Activated naive CD4-positive, alpha-beta T cell treated with anti-CD3 and anti-CD28 coated beads, Interleukin-2, amount 50 U/mL, for 16 hours (primary cell): Measurements from ENCODE around the gene BOLA1.
"Not testable (repeated sequence)": the region's sequence is repeated elsewhere in the genome, so short reads cannot be mapped to it uniquely, and the experiment has no call there.

ENCODE experiments used
- DNase-seq: peaks from one replicate; pipeline ENCODE4 v3.0.0-alpha.2; 2020

BOLA1 gene

GRCh38 chr1:149899460-149900284, at the start of gene BOLA1:
BOLA1 (plus strand) TSS chr1:149899568; CDS start chr1:149900060, 492 bp downstream.
- peak; percentile 82 for DNase-seq

- peak; percentile 10 for DNase-seq
These were observed 49.4 kb upstream of the BOLA1 start for GRCh38 chr1:149849947-149850360.

GRCh38 chr1:149850732-149851345, 48.5 kb upstream of the BOLA1 start:
- not testable (repeated sequence) for DNase-seq

GRCh38 chr1:149851585-149852213, 47.7 kb upstream of the BOLA1 start:
- not testable (repeated sequence) for DNase-seq

GRCh38 chr1:149852263-149852662, 47.1 kb upstream of the BOLA1 start:
- not testable (repeated sequence) for DNase-seq

- DNase-seq: not testable (repeated sequence)
These were observed 39.1 kb upstream of the BOLA1 start for GRCh38 chr1:149860271-149860670.

- DNase-seq: not testable (repeated sequence)
These were observed 38.5 kb upstream of the BOLA1 start for GRCh38 chr1:149860684-149861496.

- not testable (repeated sequence) for DNase-seq
These were observed 37.8 kb upstream of the BOLA1 start for GRCh38 chr1:149861497-149862054.

- not testable (repeated sequence) for DNase-seq
These were observed 32.5 kb upstream of the BOLA1 start for GRCh38 chr1:149866887-149867286.

GRCh38 chr1:149873060-149873459, 26.3 kb upstream of the BOLA1 start:
- DNase-seq: not testable (repeated sequence)

- DNase-seq: no peak
These were observed 22.0 kb upstream of the BOLA1 start for GRCh38 chr1:149877211-149877946.

- DNase-seq: no peak
These were observed 19.8 kb upstream of the BOLA1 start for GRCh38 chr1:149879556-149879955.

GRCh38 chr1:149881876-149882275, 17.5 kb upstream of the BOLA1 start:
- no peak for DNase-seq

GRCh38 chr1:149883598-149884247, 15.6 kb upstream of the BOLA1 start:
- DNase-seq: no peak

- DNase-seq: no peak
These were observed 14.7 kb upstream of the BOLA1 start for GRCh38 chr1:149884433-149885338.

- peak; percentile 60 for DNase-seq
These were observed 13.8 kb upstream of the BOLA1 start for GRCh38 chr1:149885339-149886120.

GRCh38 chr1:149886121-149886395, 13.3 kb upstream of the BOLA1 start:
- not testable (repeated sequence) for DNase-seq

- peak; percentile 76 for DNase-seq
These were observed 12.8 kb upstream of the BOLA1 start for GRCh38 chr1:149886396-149887195.

GRCh38 chr1:149887196-149887455, 12.2 kb upstream of the BOLA1 start:
- not testable (repeated sequence) for DNase-seq
